ENCODE data around the gene RANBP1.

Gene RANBP1

GRCh38 chr22:20175597-20175900 is 59.6 kb downstream of the RANBP1 start:
- no peak for DNase-seq (ENCODE audit: low read depth)
- no peak overlapping the region for H3K4me3 ChIP-seq (ENCODE audit: low read depth, low read length)
- TF ChIP-seq, protein P1, sequence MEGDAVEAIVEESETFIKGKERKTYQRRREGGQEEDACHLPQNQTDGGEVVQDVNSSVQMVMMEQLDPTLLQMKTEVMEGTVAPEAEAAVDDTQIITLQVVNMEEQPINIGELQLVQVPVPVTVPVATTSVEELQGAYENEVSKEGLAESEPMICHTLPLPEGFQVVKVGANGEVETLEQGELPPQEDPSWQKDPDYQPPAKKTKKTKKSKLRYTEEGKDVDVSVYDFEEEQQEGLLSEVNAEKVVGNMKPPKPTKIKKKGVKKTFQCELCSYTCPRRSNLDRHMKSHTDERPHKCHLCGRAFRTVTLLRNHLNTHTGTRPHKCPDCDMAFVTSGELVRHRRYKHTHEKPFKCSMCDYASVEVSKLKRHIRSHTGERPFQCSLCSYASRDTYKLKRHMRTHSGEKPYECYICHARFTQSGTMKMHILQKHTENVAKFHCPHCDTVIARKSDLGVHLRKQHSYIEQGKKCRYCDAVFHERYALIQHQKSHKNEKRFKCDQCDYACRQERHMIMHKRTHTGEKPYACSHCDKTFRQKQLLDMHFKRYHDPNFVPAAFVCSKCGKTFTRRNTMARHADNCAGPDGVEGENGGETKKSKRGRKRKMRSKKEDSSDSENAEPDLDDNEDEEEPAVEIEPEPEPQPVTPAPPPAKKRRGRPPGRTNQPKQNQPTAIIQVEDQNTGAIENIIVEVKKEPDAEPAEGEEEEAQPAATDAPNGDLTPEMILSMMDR (IDR thresholded peaks at IDR 0.05; ENCODE audit: control insufficient read depth, extremely low read depth, insufficient read depth) = no peak

DNA sequence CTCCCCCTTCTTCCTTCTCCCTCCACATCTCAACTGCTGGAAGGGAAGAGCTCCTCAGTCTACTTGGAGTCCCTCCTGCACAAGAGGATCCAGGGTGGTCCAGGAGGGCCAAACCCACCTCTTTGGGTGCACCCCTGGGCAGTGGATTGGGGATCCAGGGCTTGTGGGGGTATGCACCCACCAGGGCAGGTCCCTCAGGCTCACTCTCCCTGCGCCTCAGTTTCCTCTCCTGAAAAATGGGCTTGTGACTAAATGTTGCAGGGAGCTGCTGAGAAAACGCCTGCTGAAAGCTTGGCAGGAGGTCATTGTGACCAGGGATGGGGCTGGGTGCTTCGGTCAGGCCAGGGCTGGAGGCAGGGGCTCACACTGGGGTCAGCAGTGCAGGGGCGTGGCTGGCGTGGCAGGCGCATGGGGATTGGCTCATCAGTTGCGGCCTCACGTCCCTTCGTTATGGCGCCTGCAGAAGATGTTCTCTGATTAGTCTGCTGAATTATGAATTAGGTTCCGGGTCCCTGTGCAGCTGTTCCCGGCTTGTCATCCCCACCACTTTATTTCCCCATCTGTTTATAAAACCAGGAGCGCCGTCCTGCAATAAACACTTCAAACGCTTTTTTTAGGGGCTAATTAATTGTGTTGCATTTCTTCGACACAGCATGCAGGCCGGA is 60.6 kb downstream of the RANBP1 start:
- TF ChIP-seq, protein P1 (IDR thresholded peaks at IDR 0.05; ENCODE audit: control insufficient read depth, extremely low read depth, insufficient read depth) = no peak
- DNase-seq (ENCODE audit: low read depth) = no peak
- H3K4me3 ChIP-seq (ENCODE audit: low read depth, low read length) = no peak overlapping the region
